SU-DHL-6 (cell line): ENCODE measurements around the gene EXOC3.

Source experiments
- H2AFZ ChIP-seq: fragments of 200-600 bp; sonication (generic); 2 replicates; pipeline ENCODE4 v1.6.1; 2014; ENCODE audit warnings: low read depth, mild to moderate bottlenecking, moderate library complexity, mixed read lengths, antibody characterized with exemption, low read length; ENCODE audit not compliant: severe bottlenecking
- H3F3A ChIP-seq: fragments of 200-600 bp; shearing (Covaris generic); 2 replicates; pipeline ENCODE4 v1.6.0; 2016; ENCODE audit warnings: antibody characterized with exemption, mild to moderate bottlenecking; ENCODE audit not compliant: insufficient read depth
- H3K27ac ChIP-seq: fragments of 200-600 bp; sonication (generic); 2 replicates; pipeline ENCODE4 v1.5.1; 2016; ENCODE audit warnings: low read depth, mild to moderate bottlenecking, low read length, moderate library complexity, mixed read lengths
- H3K27me3 ChIP-seq: fragments of 200-600 bp; sonication (generic), shearing (Covaris generic); 2 replicates; pipeline ENCODE4 v1.6.0; 2014; ENCODE audit warnings: mild to moderate bottlenecking, low read length
- H3K36me3 ChIP-seq: fragments of 200-600 bp; sonication (generic); 2 replicates; pipeline ENCODE4 v1.6.1; 2014; ENCODE audit warnings: mild to moderate bottlenecking, low read length, mixed read lengths
- H3K4me2 ChIP-seq: fragments of 300-600, 200-600 bp; shearing (Covaris generic), sonication (generic); 2 replicates; pipeline ENCODE4 v1.6.0; 2014; ENCODE audit warnings: low read length, low read depth, mild to moderate bottlenecking; ENCODE audit not compliant: poor library complexity, severe bottlenecking
- H3K4me3 ChIP-seq: fragments of 200-600 bp; sonication (generic); 2 replicates; pipeline ENCODE4 v1.5.1; 2014; ENCODE audit warnings: antibody characterized with exemption, low read length, mild to moderate bottlenecking, mixed read lengths; ENCODE audit not compliant: insufficient read depth, poor library complexity, severe bottlenecking
- H3K79me2 ChIP-seq: fragments of 200-600 bp; sonication (generic); 2 replicates; pipeline ENCODE4 v1.6.1; 2014; ENCODE audit warnings: mild to moderate bottlenecking, low read length, moderate library complexity; ENCODE audit not compliant: insufficient read depth
- H3K9ac ChIP-seq: fragments of 200-600 bp; sonication (generic); 2 replicates; pipeline ENCODE4 v1.7.0; 2014; ENCODE audit warnings: mild to moderate bottlenecking, low read length
- H3K9me2 ChIP-seq: fragments of 200-600 bp; sonication (generic); replicated peaks from 2 replicates; pipeline ENCODE4 v1.6.1; 2014; ENCODE audit warnings: low read length; ENCODE audit not compliant: insufficient read depth
- H3K9me3 ChIP-seq: fragments of 200-600 bp; sonication (generic); 2 replicates; pipeline ENCODE4 v1.6.1; 2014; ENCODE audit warnings: low read length, mixed read lengths; ENCODE audit not compliant: insufficient read depth
- H4K20me1 ChIP-seq: fragments of 200-600 bp; sonication (generic); 2 replicates; pipeline ENCODE4 v1.6.1; 2014; ENCODE audit warnings: low read depth, mild to moderate bottlenecking, antibody characterized with exemption, low read length, moderate library complexity, mixed read lengths
- EZH2phosphoT487 ChIP-seq: fragments of 200-600 bp; sonication (generic), shearing (Covaris generic); conservative IDR thresholded peaks from 2 replicates; pipeline ENCODE4 v1.6.1; 2018; ENCODE audit warnings: mild to moderate bottlenecking, antibody characterized with exemption, low read length, moderate library complexity, mixed read lengths
- TF ChIP-seq, protein P1 (sequence below): fragments of 200-600 bp; sonication (generic); IDR thresholded peaks from one replicate; pipeline ENCODE4 v1.5.1; 2017; ENCODE audit warnings: antibody characterized with exemption, mild to moderate bottlenecking, low read length, moderate library complexity; ENCODE audit not compliant: insufficient read depth, poor library complexity, severe bottlenecking

EXOC3 gene

DNA sequence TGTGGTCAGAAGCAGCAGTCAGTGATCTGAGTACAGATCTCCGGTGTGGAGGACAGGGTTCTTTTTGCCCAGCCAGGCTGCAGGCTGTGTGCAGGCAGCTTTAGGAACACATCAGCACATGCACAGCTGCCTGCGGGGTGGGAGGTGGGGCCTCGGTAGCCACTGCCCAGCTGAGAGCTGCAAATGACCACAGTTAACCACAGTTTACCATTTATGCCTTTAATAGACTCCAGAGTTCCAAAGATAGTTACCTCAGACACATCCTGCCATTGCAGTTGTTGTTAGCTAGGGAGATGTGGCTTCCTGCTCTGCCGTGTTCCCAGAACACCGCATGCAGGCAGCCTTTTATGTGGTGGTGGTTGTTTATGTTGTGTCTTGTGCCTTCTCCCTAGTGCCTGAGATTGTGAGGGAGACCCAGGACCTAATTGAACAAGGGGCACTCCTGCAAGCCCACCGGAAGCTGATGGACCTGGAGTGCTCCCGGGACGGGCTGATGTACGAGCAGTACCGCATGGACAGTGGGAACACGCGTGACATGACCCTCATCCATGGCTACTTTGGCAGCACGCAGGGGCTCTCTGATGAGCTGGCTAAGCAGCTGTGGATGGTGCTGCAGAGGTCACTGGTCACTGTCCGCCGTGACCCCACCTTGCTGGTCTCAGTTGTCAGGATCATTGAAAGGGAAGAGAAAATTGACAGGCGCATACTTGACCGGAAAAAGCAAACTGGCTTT lies 10.2 kb downstream of the EXOC3 start:
- Histone ChIP-seq H3K79me2 (peaks cover 31% of the 10 kb centered on the region), H4K20me1 (no peaks in the 10 kb centered on the region), H2AFZ (no peak overlapping the region), H3F3A (no peaks in the 10 kb centered on the region), H3K4me3 (no peak overlapping the region), H3K9me2 (no peaks in the 10 kb centered on the region), H3K9ac (no peak overlapping the region), H3K9me3 (peaks cover 4% of the 10 kb centered on the region; the same call in 1 of the 2 replicates), H3K27me3 (no peaks in the 10 kb centered on the region), H3K36me3 (peaks cover 25% of the 10 kb centered on the region), H3K27ac (no peak overlapping the region), H3K4me2 (no peak overlapping the region)
- TF ChIP-seq EZH2phosphoT487, result no peak
- TF ChIP-seq, protein P1, sequence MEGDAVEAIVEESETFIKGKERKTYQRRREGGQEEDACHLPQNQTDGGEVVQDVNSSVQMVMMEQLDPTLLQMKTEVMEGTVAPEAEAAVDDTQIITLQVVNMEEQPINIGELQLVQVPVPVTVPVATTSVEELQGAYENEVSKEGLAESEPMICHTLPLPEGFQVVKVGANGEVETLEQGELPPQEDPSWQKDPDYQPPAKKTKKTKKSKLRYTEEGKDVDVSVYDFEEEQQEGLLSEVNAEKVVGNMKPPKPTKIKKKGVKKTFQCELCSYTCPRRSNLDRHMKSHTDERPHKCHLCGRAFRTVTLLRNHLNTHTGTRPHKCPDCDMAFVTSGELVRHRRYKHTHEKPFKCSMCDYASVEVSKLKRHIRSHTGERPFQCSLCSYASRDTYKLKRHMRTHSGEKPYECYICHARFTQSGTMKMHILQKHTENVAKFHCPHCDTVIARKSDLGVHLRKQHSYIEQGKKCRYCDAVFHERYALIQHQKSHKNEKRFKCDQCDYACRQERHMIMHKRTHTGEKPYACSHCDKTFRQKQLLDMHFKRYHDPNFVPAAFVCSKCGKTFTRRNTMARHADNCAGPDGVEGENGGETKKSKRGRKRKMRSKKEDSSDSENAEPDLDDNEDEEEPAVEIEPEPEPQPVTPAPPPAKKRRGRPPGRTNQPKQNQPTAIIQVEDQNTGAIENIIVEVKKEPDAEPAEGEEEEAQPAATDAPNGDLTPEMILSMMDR, result no peak

DNA sequence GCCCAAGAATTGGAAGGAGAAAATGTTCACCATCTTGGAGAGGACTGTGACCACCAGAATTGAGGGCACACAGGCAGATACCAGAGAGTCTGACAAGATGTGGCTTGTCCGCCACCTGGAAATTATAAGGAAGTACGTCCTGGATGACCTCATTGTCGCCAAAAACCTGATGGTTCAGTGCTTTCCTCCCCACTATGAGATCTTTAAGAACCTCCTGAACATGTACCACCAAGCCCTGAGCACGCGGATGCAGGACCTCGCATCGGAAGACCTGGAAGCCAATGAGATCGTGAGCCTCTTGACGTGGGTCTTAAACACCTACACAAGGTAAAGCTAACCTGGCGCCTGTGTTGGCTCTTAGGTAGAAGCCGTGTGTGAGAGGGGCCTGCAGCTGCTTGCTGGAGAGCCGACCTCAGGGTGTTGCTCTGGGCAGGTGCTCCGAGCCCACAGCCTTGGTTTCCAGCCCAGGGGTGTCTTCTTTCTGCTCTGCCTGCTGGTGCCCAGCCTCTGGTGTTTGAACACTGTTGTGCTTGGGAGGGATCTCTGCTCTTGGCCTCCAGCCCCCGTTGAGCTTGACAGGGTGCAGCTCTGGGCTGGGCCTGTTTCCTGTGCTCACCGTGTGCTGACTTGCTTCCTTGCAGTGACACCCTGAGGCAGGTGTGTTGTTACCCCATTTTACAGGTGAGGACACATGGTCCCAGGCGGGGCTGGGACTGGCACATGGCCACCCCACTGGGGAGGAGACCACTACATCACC lies 10.9 kb downstream of the EXOC3 start:
- peaks cover 4% of the 10 kb centered on the region; the same call in 1 of the 2 replicates for H3K9me3 ChIP-seq
- no peak overlapping the region for H2AFZ ChIP-seq
- H3K9me2 ChIP-seq, result no peaks in the 10 kb centered on the region
- H3K9ac ChIP-seq, result no peak overlapping the region
- peaks cover 25% of the 10 kb centered on the region for H3K36me3 ChIP-seq
- no peaks in the 10 kb centered on the region for H3F3A ChIP-seq
- no peak overlapping the region for H3K27ac ChIP-seq
- H4K20me1 ChIP-seq, result no peaks in the 10 kb centered on the region
- TF ChIP-seq EZH2phosphoT487, result no peak
- TF ChIP-seq, protein P1, result no peak
- H3K27me3 ChIP-seq, result no peaks in the 10 kb centered on the region
- no peak overlapping the region for H3K4me2 ChIP-seq
- no peak overlapping the region for H3K4me3 ChIP-seq
- peaks cover 31% of the 10 kb centered on the region for H3K79me2 ChIP-seq

GRCh38 chr5:454936-455335 lies 12.0 kb downstream of the EXOC3 start:
- Histone ChIP-seq H3K27ac (no peak overlapping the region), H3K4me2 (no peak overlapping the region), H3K4me3 (no peak overlapping the region), H3K9me3 (peaks cover 4% of the 10 kb centered on the region; the same call in 1 of the 2 replicates), H3K27me3 (no peaks in the 10 kb centered on the region), H3K36me3 (peaks cover 22% of the 10 kb centered on the region), H4K20me1 (no peaks in the 10 kb centered on the region), H3F3A (no peaks in the 10 kb centered on the region), H2AFZ (no peak overlapping the region), H3K79me2 (peaks cover 31% of the 10 kb centered on the region), H3K9me2 (no peaks in the 10 kb centered on the region), H3K9ac (no peak overlapping the region)
- no peak for TF ChIP-seq EZH2phosphoT487
- TF ChIP-seq, protein P1, result no peak
